ENCODE results near the gene TFCP2.

TFCP2 gene

DNA sequence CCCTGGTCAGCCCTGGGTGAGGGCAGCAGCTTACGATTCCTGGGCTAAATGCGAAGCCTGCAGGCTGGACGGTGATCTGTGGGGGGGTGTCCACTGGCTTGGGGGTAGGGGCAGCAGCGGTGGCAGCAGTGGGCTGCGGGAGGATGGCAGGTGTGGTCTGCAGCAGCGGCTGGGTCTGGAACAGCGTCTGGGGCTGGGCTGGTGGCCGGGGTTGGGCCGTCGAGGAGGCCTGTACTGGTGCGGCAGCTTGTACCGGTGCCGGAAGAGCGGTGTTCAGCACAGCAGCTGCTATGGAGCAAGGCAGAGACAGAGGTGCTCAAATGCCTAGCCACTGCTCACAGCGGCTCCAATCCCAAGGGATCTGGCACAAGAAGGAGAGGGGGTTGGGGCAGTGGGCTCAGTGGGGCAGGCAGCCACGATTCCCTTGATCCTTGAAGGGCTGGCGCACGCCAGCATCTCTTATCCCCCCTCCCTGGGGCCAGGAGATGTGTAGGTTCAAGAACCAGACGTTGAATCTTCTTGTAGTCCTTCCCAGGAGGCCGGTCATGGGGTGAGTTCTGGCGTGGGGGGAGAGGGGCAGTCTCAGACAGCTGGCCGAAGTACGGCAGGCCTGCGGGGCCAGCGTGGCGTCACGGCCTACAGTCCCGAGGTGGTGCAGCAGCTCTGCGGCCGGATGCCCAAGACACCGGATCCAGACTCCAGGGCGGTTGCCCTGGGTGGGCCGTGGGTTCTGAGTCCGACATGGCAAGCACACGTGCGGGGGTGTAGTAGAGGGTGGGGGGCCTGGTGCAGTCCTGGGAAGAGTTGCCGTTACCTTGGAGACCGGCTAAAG, 25.0 kb upstream of the TFCP2 start:
- no peak for DNase-seq

DNA sequence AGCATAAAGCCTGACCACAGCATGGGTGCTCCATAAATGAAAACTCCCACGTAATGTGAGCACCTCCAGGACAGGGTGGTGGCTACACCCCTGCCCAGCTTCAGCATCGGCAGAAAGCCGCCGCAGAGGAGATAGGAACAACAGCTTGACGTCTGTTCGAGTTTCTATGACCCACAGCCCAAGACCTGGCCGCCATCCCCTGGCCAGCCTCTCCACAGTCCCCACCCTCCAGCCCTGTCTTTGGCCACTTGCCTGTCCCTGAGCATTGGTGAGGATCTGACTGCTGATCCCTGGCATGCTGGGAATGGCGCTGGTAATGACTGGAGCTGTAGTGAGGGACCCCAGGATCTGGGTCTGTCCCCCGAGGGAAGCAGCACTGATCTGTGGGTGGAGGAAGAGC, 23.6 kb upstream of the TFCP2 start:
- DNase-seq = no peak

DNA sequence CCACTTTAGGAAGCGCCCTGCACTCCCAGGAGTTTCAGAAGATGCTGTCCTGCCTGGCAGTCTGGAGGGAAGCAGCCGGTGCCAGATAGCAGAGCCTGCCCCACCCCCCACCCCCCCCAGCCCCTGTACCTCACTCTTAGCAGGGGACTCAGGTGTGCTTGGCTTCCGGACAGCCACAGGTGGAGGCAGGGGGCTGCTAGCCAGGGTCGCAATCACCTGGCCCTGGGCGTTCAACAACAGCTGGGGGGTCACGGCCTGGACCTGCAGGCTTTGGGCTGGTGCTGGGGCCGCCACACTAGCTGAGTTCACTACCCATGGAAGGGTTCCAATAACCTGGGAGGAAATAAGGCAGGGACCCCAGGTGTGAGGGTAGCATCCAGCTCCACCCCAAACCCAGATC, 22.9 kb upstream of the TFCP2 start:
- DNase-seq = no peak

DNA sequence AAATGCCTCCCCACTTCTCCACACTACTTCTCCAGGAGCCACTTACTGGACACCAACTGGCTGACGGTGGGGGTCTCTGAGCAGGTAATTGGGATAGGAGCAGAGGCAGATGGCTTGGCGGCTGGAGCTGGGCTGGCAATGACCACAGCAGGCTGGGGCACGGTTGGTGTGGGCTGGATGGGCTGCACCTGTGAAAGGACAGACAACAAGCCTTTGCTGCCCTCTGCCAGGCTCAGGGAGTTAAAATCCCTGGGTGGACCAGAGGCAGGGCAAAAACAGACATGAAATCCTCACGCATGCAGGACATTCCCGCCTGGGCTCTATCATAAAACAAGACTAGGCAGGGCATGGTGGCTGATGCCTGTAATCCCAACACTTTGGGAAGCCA, 19.3 kb upstream of the TFCP2 start:
- DNase-seq = no peak

DNA sequence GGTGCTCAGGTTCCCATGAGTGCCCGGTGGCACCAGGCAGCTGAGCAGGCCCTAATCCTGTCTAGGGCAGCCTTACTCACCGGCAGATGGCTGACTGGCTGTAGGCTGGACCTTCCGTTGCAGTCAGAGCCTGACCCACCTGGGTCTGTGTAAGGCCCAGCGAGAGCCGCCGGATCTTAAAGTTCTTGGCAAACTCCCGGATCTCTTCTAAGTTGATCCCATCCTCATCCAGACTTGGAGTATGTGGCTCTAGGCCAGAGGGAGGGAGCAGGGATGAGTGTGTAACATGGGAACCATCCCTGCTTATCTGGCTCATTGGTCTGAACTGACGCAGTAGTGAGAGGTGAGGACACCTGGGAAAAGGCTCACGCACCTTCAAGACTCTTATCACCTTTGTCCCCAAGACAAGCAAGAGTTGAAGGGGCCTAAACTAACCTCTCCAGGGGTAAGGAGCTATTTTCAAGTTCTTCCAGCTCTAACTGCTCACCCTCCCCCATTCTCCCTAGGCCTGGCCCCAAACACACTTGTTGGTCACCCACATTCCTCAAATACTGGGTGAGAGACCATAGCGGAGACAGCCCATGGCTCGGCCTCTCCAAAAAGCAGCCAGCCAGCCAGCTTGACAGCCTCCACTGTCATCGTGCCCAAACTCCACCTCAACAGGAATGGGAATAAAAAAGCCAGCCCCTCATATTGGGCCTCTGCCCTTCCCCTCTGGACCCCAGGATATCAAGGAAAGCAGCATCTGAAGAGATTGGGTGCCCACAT, 18.8 kb upstream of the TFCP2 start:
- no peak for DNase-seq

DNA sequence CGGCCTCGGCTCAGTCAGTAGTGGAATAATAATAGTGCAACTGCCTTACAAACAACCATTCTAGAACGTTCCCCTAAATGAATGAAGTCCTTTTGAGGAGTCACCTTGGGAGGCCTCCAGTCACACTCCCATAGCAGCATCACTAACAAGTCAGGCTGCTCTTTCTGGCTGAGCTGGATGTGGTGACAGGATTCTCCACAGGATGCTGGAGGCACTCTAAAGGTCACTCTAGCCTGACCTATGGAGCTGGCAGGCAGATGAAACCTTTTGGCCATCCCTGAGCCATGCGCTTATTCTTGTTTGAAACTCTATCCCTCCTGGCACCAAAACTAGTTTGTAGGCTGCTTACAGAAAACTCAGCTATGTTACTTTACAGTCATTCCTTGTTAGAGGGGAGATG, 17.9 kb upstream of the TFCP2 start:
- DNase-seq = no peak

DNA sequence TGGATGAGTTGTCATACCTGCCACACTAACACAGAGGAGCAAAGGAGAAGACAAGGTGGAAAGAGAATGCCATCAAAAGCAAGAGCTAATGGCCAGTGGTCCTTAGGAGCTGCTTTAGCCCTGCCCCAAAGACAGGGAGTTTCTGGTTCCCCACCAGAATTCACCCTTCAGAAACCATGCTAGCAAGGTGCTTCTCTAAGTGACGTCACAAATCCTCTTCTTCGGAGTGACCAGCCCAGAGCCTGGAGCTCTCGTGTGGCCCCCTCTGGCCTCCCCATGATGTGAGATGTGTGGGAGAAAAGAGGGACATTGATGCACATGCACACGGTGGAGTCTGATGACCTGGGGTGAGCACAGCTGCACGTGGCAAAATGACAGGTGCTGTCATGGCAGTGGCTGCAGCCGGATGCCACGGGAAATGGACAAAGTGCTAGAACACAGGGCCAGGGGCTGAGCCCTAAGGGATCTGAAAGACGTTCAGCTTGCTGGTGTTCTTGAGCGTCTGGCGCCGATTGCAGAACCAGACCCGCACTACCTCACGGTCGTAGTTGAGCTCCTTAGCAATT, 16.9 kb upstream of the TFCP2 start:
- DNase-seq = no peak

DNA sequence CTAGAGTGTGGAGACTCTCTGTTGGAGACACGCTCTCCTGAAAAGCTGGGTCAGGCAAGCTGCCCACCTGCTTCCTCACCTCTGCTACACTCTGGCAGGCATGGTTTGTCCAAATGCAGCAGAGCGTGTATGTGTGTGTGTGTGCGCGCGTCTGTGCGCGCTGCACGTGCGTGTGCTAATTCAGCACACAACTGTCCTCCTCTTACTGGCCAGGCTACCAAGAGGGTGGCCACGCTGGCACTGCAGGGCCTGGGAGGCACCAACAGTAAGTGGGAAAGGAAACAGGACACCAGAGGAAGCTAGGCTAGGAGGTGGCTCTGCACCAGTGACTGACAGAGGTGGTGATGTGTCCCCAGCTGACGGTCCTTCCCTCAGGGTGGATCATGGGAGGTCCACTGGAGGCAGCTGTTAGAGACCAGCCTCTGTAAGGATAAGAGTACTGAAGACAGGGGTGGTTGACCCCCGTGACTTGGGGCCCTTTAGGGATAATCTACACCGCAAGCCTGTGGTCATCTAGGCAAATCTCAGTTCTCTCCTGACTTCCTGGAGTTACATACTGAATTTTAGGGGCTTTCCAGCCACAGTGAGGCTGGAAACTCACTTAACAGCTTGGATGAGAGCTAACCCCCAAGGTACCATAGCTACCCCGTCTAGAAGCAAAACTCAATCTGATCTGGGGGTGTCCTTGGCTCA, 15.6 kb upstream of the TFCP2 start:
- no peak for DNase-seq

DNA sequence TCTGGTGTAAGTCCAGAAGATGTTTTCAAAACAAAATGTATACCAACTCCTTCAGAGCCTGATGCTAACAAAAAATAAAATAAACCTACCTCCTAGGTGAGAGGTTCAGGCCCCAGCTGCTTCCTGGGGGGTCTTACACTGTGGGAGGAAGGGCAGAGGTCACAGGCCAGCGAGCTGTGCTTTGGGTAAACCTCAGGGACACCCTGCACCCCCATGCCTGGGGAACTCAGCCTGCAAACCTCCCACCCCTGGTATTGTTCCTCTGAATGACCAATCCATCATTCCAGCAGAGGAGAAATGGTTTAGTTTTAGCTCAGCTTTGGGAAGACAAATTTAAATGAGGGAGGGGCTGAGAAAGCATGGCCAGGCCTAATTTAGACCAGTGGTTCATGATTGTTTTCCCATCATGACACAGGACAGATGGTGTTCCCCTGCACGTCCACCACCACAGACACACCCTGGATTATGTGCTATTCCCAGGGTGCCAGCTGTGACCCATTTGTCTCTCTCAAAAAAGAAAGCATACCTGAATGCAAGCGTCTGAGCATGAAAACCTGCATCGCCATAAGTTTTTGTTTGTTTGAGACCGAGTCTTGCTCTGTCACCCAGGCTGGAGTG, 14.5 kb upstream of the TFCP2 start:
- DNase-seq = no peak

DNA sequence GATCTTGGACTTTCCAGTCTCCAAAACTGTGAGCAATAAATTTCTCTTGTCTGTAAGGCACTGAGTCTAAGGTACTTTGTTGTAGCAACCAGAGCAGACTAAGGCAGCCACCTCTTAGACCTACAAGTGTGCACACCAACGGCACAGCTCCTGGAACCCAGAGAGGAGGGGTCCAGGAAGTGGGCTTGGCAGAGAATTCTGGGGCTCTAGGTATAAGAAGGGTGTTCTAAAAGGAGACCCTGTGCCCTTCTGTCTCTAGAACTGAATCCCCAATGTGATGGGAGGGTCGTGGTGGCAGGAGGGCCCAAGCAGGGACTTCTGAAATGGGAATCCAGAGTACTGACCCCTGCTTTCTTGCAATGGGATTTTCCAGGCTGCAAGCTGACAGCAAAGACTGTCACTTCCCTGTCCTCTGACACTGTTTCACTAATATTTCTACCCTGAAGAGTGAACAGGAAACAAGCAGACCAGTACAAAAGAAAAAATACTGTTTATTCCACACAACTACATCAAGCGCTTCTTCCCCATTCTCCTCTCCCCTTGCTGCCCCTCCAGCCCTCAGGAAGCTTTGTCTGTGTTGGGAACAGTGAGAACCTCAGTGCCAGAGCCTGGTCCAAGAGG, 13.6 kb upstream of the TFCP2 start:
- DNase-seq = no peak

DNA sequence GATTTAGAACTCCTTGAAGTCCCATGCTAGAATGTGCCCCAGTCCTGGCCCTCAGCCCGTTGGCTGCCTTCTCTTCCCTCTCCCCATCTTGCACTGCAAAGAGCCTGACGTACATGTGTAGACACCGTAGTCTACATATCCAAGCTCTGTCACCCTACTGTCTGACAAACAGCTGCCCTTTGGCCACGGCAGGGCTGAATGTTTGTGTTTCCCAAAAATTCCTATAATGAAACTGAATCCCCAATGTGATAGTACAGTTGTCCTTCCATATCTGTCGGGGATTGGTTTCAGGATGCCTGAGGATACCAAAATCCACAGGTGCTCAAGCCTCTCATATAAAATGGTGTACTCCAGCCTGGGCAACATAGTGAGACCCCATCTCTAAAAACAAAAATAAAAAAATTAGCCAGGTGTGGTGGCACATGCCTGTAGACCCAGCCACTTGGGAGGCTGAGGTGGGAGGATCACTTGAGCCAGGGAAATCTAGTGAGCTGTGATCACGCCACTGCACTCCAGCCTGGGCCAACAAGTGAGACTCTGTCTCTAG, 12.3 kb upstream of the TFCP2 start:
- no peak for DNase-seq

DNA sequence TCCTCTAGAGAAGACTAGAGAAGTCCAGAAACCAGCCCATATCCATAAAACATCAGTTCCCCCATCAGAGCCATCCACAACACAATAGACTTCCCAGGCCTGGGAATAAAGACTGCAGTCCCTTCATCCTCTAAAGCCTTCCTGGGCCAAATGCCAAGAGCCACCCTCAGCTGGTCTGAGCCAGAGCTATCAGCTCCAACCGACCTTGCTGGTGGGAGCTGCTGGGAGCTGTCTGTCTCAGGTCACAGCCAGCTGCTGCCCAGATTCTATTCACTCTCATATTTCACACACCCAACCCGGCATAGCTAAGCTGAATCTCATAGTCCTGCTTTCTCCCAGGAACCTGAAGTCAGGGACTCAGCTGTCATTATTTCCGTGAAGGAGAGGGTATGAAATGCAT, 10.9 kb upstream of the TFCP2 start:
- DNase-seq = peak; percentile 54

DNA sequence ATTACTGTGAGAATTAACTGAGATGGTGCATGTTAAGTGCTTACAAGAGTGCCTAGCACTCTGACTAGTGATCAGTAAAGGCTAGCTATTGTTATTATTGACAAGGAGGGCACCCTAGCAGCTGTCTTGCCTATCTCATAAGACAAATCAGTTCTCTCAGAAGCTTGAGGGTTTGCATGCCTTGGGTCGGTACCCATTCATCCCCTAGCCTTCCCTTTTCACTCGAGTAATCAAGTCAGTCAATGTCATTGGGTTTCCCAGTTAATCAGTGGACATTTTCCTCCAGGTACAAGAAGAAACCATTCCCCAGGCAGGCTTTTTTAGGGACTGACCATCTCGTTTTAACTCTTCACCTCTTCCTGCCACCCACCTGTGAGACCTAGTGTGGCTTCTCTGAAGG, 10.4 kb upstream of the TFCP2 start:
- DNase-seq = no peak

DNA sequence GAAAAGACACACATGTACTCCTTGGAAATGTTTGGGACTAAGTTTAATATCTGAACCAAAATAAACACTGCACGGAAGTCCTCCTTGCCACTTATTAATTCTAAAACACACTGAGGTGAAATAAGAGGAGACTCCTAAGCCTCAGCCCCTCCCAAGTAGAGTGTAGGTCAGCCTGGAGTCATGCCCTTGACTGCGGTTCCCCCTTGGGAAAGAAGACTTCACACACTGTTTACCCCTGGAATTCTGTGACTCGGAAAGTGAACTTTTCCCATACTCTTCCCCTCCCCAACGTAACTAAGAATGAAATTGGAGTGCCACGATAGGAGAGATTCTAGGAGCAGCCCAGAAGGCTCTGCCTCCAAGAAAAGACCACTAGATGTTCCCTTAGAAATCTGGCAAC, 8.6 kb upstream of the TFCP2 start:
- DNase-seq = no peak

DNA sequence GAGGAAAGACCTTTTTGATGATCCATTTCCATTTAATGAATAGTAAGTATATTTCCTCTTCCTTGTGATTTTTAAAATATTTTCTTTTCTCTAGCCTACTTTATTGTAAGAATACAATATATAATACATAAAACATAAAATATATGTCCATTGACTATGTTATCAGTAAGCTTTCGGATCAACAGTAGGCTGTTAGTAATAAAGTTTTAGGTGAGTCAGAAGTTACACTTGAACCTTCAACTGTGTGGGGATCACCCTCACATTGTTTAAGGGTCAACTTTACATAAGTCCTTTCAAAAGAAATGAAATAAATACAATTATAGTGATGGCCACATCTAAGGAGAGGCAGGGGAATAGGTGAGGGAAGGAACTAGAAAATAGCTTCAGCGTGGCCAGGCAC, 5.0 kb upstream of the TFCP2 start:
- DNase-seq = no peak

DNA sequence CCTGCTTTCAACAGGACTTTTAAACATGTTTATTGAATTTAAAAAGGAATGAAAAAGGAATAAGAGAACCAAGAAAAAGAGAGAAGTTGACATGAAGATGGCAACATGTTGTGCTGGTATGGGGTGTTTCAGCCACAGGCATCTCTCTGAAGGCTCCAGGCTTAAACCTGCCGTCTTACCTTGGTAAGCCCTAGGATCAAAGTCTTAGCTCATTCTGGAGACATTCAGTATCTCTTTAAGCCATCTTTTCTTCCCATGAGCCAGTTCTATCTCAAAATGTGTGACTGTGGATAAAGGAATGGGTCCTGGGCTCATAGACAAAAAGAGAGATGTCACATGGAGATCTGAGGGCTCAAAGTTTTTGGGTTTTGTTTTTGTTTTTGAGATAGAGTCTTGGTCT, 1.6 kb upstream of the TFCP2 start:
- DNase-seq = no peak

DNA sequence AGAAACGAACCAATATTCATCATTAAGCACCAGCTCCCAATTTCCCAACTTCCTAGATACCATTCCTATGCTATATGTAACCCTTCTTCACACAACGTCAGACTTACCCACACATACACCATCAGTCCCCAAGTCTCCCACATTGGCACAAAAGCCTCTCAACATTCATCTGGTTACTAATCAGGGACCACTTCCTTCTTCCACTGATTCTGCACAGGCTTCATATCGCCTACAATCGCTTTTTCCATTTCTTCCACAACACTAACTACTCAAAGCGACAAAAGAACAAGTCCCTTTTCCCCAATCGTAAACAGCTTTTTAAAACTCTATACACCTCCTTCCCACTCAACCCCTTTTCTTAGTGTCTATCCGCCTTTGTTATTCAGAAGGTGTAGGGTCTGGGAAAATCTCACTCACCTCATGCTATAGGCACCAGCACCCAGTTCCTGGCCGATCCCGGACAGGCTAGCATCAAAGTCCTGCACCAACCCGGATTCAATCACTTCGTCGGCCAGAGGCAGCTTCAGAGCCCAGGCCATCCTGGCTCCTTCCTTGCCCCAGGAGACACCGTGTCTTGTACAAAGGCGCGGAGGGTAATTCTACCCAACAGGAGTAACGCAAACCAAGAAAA, 936 bp downstream of the TFCP2 start:
- peak; percentile 29 for DNase-seq

DNA sequence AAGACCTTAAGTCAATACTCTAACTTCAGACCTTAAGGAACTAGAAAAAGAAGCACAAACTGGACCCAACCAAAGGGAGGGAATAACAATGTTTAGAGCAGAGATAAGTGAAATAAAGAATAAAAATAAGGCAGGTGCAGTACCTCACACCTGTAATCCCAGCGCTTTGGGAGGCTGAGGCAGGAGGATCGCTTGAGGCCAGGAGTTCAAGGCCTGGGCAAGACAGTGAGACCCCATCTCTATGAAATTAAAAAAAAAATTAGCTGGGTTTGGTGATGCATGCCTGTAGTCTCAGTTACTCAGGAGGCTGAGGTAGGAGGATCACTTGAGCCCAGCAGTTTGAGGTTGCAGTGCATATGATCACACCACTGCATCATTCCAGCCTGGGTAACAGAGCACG, 9.1 kb downstream of the TFCP2 start:
- no peak for DNase-seq

DNA sequence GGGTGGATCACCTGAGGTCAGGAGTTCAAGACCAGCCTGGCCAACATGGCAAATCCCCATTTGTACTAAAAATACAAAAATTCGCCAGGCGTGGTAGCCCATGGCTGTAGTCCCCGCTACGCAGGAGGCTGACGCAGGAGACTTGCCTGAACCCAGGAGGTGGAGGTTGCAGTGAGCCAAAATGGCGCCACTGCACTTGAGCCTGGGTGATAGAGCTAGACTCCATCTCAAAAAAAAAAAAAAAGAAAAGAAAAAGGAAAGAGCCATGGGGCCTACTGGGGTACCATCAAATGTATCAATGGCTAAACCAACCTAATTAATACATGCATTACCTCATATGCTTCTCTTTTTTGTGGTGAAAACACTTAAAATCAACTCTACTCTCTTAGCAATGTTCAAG, 10.7 kb downstream of the TFCP2 start:
- DNase-seq = no peak

DNA sequence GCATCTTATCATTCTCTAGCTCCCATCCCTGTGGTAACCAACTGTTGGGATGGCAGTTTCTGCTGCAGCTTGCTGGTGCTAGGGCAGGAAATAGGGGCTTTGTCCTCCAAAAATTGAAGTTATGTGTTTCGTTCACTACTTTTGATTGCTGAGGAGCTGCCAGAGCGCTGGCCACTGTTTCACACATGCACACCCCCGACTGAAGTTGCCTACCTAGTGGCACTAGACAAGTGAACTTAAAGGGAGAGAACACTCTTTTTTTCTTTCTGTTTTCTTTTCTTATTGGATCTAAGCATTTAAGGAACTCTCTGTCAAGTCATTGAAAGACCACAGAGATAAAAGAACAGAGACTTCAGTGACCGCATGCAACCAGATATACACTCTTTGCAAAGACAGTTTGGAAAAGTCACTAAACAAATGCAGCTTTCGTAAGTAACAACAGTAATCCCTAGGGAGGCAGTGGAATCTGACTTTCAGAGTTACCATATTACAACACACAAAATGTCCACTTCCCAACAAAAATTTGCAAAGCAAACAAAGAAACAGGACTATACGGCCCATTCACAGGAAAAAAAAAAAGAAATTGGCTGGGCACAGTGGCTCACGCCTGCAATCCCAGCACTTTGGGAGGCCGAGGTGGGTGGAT, 12.0 kb downstream of the TFCP2 start:
- no peak for DNase-seq

DNA sequence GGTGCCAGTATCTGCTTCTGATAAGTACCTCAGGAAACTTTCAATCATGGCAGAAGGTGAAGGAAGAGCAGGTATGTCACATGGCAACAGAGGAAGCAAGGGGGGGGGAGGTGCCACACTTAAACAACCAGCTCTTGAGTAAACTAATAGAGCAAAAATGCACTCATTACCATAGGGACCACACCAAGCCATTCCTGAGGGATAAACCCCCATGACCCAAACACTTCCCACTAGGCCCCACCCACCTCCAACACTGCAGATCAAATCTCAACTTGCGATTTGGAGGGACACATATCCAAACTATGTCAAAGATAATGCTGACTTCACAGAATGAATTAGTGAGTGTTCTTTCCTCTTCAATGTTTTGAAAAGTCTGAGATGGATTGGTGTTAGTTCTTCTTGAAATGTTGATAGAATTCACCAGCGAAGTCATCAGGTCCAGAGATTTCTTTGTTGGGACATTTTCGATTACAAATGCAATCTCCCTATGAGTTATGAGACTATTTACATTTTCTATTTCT, 16.6 kb downstream of the TFCP2 start:
- no peak for DNase-seq

Data from NCI-H510A treated with DMSO at 0.1 percent for 48 hours (cell line).